Fibroblast of villous mesenchyme (primary cell): Measurements from ENCODE around the gene PLEKHA1. TPM values are rescaled to one million over a fixed set of nuclear protein-coding genes. Genes with fewer than 3 reads are reported as not detected.

ENCODE experiments used
- DNase-seq: peaks from one replicate; pipeline ENCODE4 v3.0.0-alpha.2; 2010; ENCODE audit warnings: low read depth
- H3K4me3 ChIP-seq: 2 replicates; pipeline ENCODE4 v1.5.1; 2011; ENCODE audit warnings: low read depth, mild to moderate bottlenecking, low read length
- CTCF ChIP-seq: IDR thresholded peaks from 2 replicates; pipeline ENCODE4 v1.5.1; 2012; ENCODE audit warnings: low read depth, mild to moderate bottlenecking, low read length; ENCODE audit not compliant: insufficient read depth
- total RNA-seq: library from RNA; depleted of rRNA; stranded (reverse); fragments of >200 nt; gene quantifications from 2 replicates; pipeline ENCODE4 v1.2.3, GENCODE V29; 2012

PLEKHA1 gene
- total RNA-seq, 1 donor = 15.5 TPM

- no peak for DNase-seq
- no peak for TF ChIP-seq CTCF
- H3K4me3 ChIP-seq = no peak overlapping the region
These were observed 7.2 kb downstream of the PLEKHA1 start for GRCh38 chr10:122381680-122382079.

- H3K4me3 ChIP-seq = no peak overlapping the region
- no peak for TF ChIP-seq CTCF
- no peak for DNase-seq
These were observed 12.0 kb downstream of the PLEKHA1 start for GRCh38 chr10:122386514-122386913.

- H3K4me3 ChIP-seq = no peak overlapping the region
- DNase-seq = no peak
- no peak for TF ChIP-seq CTCF
These were observed 13.1 kb downstream of the PLEKHA1 start for GRCh38 chr10:122387572-122387971.

GRCh38 chr10:122388287-122388997, 13.9 kb downstream of the PLEKHA1 start:
- DNase-seq = no peak
- no peak for TF ChIP-seq CTCF

GRCh38 chr10:122390271-122390670, 15.8 kb downstream of the PLEKHA1 start:
- no peak for DNase-seq
- H3K4me3 ChIP-seq = no peak overlapping the region
- TF ChIP-seq CTCF = no peak

More at GRCh38 chr10:122388287-122388997, 13.9 kb downstream of the PLEKHA1 start:
- H3K4me3 ChIP-seq = no peak overlapping the region

GRCh38 chr10:122390679-122391078, 16.2 kb downstream of the PLEKHA1 start:
- no peak overlapping the region for H3K4me3 ChIP-seq
- no peak for TF ChIP-seq CTCF
- DNase-seq = no peak

- DNase-seq = no peak
- no peak overlapping the region for H3K4me3 ChIP-seq
- TF ChIP-seq CTCF = no peak
These were observed 17.4 kb downstream of the PLEKHA1 start for GRCh38 chr10:122391875-122392274.
